ENCODE data around the gene ZCCHC17.

The ZCCHC17 gene

DNA sequence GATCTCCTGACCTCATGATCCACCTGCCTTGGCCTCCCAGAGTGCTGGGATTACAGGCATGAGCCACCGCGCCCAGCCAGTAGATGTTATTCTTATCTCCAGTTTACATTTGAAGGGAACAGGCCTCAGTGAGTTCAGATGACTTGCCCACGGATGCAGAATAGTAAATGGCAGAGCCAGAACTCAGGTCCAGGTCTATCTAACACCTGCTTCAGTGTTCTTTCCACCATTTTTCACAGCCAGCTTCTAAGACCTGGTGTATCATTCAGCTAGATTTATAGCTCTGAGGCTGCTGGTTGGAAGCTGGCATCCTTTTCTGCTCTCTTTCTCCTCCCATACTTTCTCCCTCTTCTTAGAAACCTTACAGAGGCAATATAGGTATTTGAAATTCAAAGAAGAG is 65.2 kb downstream of the ZCCHC17 start:
- H3K9me3 ChIP-seq (ENCODE audit: severe bottlenecking) = no peaks in the 10 kb centered on the region
- H3K27me3 ChIP-seq (ENCODE audit: insufficient read depth, low read depth, severe bottlenecking) = no peaks in the 10 kb centered on the region
- TF ChIP-seq, protein P1, sequence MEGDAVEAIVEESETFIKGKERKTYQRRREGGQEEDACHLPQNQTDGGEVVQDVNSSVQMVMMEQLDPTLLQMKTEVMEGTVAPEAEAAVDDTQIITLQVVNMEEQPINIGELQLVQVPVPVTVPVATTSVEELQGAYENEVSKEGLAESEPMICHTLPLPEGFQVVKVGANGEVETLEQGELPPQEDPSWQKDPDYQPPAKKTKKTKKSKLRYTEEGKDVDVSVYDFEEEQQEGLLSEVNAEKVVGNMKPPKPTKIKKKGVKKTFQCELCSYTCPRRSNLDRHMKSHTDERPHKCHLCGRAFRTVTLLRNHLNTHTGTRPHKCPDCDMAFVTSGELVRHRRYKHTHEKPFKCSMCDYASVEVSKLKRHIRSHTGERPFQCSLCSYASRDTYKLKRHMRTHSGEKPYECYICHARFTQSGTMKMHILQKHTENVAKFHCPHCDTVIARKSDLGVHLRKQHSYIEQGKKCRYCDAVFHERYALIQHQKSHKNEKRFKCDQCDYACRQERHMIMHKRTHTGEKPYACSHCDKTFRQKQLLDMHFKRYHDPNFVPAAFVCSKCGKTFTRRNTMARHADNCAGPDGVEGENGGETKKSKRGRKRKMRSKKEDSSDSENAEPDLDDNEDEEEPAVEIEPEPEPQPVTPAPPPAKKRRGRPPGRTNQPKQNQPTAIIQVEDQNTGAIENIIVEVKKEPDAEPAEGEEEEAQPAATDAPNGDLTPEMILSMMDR (IDR thresholded peaks at IDR 0.05; ENCODE audit: low read depth, low read length) = no peak
- no peak for DNase-seq
- H3K4me3 ChIP-seq (ENCODE audit: low read depth, low read length) = no peak overlapping the region
- no peak overlapping the region for H3K27ac ChIP-seq
- H3K36me3 ChIP-seq = peaks cover 21% of the 10 kb centered on the region

- H3K27ac ChIP-seq = no peak overlapping the region
- H3K9me3 ChIP-seq (ENCODE audit: severe bottlenecking) = no peaks in the 10 kb centered on the region
- H3K4me3 ChIP-seq (ENCODE audit: low read depth, low read length) = no peak overlapping the region
- no peak for DNase-seq
- TF ChIP-seq, protein P1 (IDR thresholded peaks at IDR 0.05; ENCODE audit: low read depth, low read length) = no peak
- H3K36me3 ChIP-seq = peaks cover 13% of the 10 kb centered on the region
- H3K27me3 ChIP-seq (ENCODE audit: insufficient read depth, low read depth, severe bottlenecking) = no peaks in the 10 kb centered on the region
Observed at GRCh38 chr1:31364561-31365250, 67.9 kb downstream of the ZCCHC17 start.

GRCh38 chr1:31366796-31367195 is 70.0 kb downstream of the ZCCHC17 start:
- Histone ChIP-seq H3K27me3 (ENCODE audit: insufficient read depth, low read depth, severe bottlenecking) (no peaks in the 10 kb centered on the region), H3K4me3 (ENCODE audit: low read depth, low read length) (no peak overlapping the region), H3K27ac (no peak overlapping the region), H3K36me3 (peaks cover 13% of the 10 kb centered on the region), H3K9me3 (ENCODE audit: severe bottlenecking) (no peaks in the 10 kb centered on the region)
- DNase-seq = no peak
- TF ChIP-seq, protein P1 (IDR thresholded peaks at IDR 0.05; ENCODE audit: low read depth, low read length) = no peak

DNA sequence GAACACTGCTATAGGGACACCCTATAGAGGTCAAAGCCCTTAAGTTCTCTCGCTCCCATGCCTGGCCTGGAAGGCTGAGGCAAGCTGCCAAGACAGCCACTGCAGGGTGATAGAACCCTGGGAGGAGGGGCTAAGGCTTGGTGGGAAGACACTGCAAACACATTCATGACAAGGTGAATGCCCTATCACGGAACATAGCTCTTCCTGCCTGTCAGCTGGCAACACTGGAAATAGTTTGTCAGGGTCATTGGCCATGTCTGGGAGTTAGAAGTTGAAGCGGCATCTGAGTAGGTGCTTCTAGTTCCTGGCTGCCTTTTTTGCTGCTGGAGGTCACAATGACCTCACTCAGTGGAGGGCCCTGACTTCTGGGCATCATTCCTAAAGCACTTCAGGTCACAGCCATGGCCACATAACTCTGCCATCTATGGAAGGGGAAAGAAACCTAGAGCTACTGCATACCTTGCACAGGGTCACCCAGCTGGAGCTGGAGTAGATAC is 71.8 kb downstream of the ZCCHC17 start:
- TF ChIP-seq, protein P1 (IDR thresholded peaks at IDR 0.05; ENCODE audit: low read depth, low read length) = no peak
- H3K36me3 ChIP-seq = peaks cover 13% of the 10 kb centered on the region
- DNase-seq = no peak
- H3K27me3 ChIP-seq (ENCODE audit: insufficient read depth, low read depth, severe bottlenecking) = no peaks in the 10 kb centered on the region
- H3K27ac ChIP-seq = no peak overlapping the region
- H3K9me3 ChIP-seq (ENCODE audit: severe bottlenecking) = no peaks in the 10 kb centered on the region
- H3K4me3 ChIP-seq (ENCODE audit: low read depth, low read length) = no peak overlapping the region

- DNase-seq = no peak
- no peaks in the 10 kb centered on the region for H3K27me3 ChIP-seq (ENCODE audit: insufficient read depth, low read depth, severe bottlenecking)
- no peak overlapping the region for H3K4me3 ChIP-seq (ENCODE audit: low read depth, low read length)
- no peaks in the 10 kb centered on the region; the same call in none of the 2 replicates for H3K36me3 ChIP-seq
- H3K27ac ChIP-seq = no peak overlapping the region
- no peaks in the 10 kb centered on the region for H3K9me3 ChIP-seq (ENCODE audit: severe bottlenecking)
- TF ChIP-seq, protein P1 (IDR thresholded peaks at IDR 0.05; ENCODE audit: low read depth, low read length) = no peak
Observed at GRCh38 chr1:31370021-31370420, 73.2 kb downstream of the ZCCHC17 start.

DNA sequence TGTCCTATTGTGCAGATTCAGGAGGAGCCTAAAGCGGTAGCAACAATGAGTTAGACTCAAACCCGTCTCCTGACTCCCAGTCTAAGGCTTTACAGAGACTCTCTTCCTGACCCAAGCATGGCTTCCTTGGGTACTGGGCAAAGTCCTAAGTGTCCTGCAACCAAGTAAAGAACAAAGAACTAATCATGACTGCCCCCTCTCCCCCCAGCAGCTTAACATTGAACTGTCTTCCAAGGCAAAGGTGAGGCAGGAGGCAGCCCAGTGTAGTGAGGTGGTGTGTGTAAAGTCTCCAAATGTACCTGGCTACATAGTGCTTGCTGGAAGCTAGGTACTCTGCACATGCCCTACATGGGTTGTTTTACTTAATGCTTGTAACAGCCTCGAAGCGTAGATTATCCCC is 73.7 kb downstream of the ZCCHC17 start:
- no peak overlapping the region for H3K4me3 ChIP-seq (ENCODE audit: low read depth, low read length)
- TF ChIP-seq, protein P1 (IDR thresholded peaks at IDR 0.05; ENCODE audit: low read depth, low read length) = no peak
- H3K27ac ChIP-seq = no peak overlapping the region
- no peaks in the 10 kb centered on the region; the same call in none of the 2 replicates for H3K36me3 ChIP-seq
- H3K27me3 ChIP-seq (ENCODE audit: insufficient read depth, low read depth, severe bottlenecking) = no peaks in the 10 kb centered on the region
- H3K9me3 ChIP-seq (ENCODE audit: severe bottlenecking) = no peaks in the 10 kb centered on the region
- no peak for DNase-seq

All from WERI-Rb-1 (cell line).